Activated naive CD8-positive, alpha-beta T cell treated with anti-CD3 and anti-CD28 coated beads, Interleukin-2, amount 10 ng/mL, durations not matched to agents 7 days and 5 days (primary cell): ENCODE data around the gene MACROD2. TPM values are rescaled to one million over a fixed set of nuclear protein-coding genes. Genes with fewer than 3 reads are reported as not detected.
"Not testable (repeated sequence)": the region's sequence is repeated elsewhere in the genome, so short reads cannot be mapped to it uniquely, and the experiment has no call there.

Source experiments
- ATAC-seq: fragments of 150-1000 bp; cut with Tn5 transposase; one replicate; pipeline ENCODE4 v1.10.0; 2021; ENCODE audit warnings: low read depth, moderate library complexity
- POLR2A ChIA-PET: fragments of 350-600 bp; sonication (Branson Sonifier 250); formaldehyde crosslinking; loops from one replicate; lab custom pipeline; 2021; ENCODE audit warnings: antibody characterized with exemption; lab: Charles Lee
- DNase-seq: peaks from one replicate; pipeline ENCODE4 v3.0.0; 2021
- H3K27ac Mint-ChIP-seq: one replicate; pipeline ENCODE4 v1.8.0; 2022; ENCODE audit warnings: mild to moderate bottlenecking, mixed read lengths
- H3K27me3 Mint-ChIP-seq: one replicate; pipeline ENCODE4 v1.8.0; 2022; ENCODE audit warnings: mild to moderate bottlenecking, moderate library complexity, mixed read lengths
- H3K36me3 Mint-ChIP-seq: one replicate; pipeline ENCODE4 v1.8.0; 2021; ENCODE audit warnings: mild to moderate bottlenecking, mixed read lengths
- H3K4me1 Mint-ChIP-seq: one replicate; pipeline ENCODE4 v1.8.0; 2021; ENCODE audit warnings: mixed read lengths
- H3K4me3 Mint-ChIP-seq: one replicate; pipeline ENCODE4 v1.8.0; 2022; ENCODE audit warnings: mild to moderate bottlenecking, moderate library complexity, mixed read lengths
- H3K9me3 Mint-ChIP-seq: one replicate; pipeline ENCODE4 v1.8.0; 2021; ENCODE audit warnings: mixed read lengths
- total RNA-seq, 2 experiments: library from RNA; stranded (reverse); gene quantifications; one replicate each; pipeline ENCODE4 v1.2.3, GENCODE V29; 2021

Gene MACROD2
- total RNA-seq, 2 experiments from 2014 or later = not detected

DNA sequence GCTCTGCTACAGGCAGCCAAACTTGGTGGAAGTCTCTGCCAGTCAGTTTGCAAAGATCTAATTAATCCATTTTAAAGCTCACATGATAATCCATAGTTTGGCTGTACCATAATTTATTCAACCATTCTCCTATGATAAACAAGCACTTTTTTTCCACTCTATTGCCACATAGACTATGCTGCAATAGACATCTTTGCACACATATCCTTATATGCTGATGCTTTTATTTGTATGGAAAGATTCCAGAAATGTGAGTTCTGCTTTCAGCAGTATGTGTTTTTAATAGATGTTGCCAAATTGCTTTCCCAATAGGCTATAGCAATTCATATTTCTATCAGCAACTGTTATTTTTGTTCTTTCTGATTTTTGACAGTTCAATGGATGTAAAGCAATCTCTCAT lies 1950.0 kb downstream of the MACROD2 start:
- DNase-seq (no peak), ATAC-seq (no peak)
- H3K27me3 Mint-ChIP-seq = no peaks in the 10 kb centered on the region
- H3K36me3 Mint-ChIP-seq = no peaks in the 10 kb centered on the region
- H3K9me3 Mint-ChIP-seq = peaks cover 2% of the 10 kb centered on the region
- no peak overlapping the region for H3K27ac Mint-ChIP-seq
- H3K4me1 Mint-ChIP-seq = no peaks in the 10 kb centered on the region
- POLR2A ChIA-PET = no interaction called here
- H3K4me3 Mint-ChIP-seq = no peak overlapping the region

DNA sequence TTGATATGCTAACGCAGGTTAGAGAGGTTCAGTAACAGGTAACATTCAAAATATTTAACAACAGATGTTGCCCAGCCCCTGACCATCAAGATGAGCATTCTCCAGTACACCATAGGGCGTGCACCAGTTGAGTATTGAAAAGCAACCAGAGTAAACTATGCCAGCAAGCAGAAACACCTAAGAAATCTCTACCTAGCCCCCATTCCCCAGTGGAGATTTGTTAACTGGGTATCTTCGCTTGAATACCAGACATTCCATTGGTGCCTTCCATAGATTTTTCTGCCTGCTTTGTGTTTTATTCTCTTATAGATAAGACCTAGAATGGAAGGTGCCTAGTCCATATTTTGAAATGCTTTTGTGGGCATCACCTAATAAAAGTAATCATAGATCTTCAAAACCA lies 1954.1 kb downstream of the MACROD2 start:
- ATAC-seq (no peak), DNase-seq (no peak)
- H3K4me1 Mint-ChIP-seq = no peaks in the 10 kb centered on the region
- peaks cover 3% of the 10 kb centered on the region for H3K9me3 Mint-ChIP-seq
- POLR2A ChIA-PET = no interaction called here
- H3K27me3 Mint-ChIP-seq = no peaks in the 10 kb centered on the region
- H3K27ac Mint-ChIP-seq = no peak overlapping the region
- H3K4me3 Mint-ChIP-seq = no peak overlapping the region
- H3K36me3 Mint-ChIP-seq = no peaks in the 10 kb centered on the region

DNA sequence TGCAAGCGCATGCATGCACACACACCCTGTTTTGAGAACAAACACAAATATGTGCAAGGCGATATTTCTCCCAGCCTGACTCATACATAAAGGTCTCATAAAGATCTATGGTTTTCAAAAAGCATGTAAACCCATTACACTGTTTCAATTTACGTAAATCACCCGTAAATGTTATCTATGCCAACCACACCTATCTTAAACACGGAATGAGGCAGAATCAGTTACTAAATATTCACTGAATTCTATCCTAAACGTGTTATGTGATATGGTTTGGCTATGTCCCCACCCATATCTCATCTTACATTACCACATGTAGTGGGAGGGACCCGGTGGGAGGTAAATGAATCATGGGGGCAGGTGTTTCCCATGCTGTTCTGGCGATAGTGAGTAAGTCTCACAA lies 1956.3 kb downstream of the MACROD2 start:
- ATAC-seq (no peak), DNase-seq (no peak)
- Mint-ChIP-seq H3K4me1 (no peaks in the 10 kb centered on the region), H3K27me3 (no peaks in the 10 kb centered on the region), H3K4me3 (no peak overlapping the region), H3K36me3 (no peaks in the 10 kb centered on the region), H3K9me3 (peaks cover 3% of the 10 kb centered on the region), H3K27ac (no peak overlapping the region)
- POLR2A ChIA-PET = no interaction called here

DNA sequence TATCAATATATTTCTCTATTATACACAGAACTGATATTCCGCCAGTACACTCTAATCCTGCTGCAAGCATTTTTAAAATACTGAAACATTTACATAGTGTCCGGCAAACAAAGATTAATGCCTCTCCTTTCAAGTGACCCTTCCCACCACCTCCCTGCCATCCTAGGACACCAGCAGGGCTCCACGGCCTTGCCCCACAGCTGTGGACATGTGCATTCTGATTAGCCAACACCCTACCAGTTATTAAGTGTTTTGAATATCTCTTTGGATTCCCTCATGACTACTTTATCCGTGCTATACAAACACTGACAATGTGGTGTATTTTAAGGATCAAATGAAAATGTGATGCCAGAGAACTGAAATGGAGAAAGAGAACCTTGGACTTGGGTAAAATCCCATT lies 1962.8 kb downstream of the MACROD2 start:
- Mint-ChIP-seq H3K4me1 (no peaks in the 10 kb centered on the region), H3K4me3 (no peak overlapping the region), H3K27me3 (no peaks in the 10 kb centered on the region), H3K27ac (no peak overlapping the region), H3K9me3 (peaks cover 3% of the 10 kb centered on the region), H3K36me3 (no peaks in the 10 kb centered on the region)
- no peak for ATAC-seq
- no peak for DNase-seq
- POLR2A ChIA-PET = no interaction called here

DNA sequence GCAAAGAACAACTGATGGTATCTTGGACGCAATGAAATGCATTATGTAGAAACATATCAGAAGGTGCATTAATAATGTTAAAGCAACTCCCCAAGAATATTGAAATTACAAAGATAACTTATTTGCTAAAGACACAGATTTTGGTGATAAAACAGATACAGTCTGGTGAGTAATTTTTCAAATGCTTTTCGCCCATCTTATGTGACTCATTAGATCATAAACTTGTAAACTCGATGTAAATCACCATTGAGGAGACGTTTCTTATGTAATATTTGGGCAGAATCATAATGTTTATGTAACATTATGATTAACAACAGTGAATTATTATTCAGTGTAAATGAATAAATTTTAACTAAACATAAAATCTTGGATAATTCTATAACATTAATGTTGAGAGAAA lies 1969.8 kb downstream of the MACROD2 start:
- H3K27me3 Mint-ChIP-seq = no peaks in the 10 kb centered on the region
- no peak overlapping the region for H3K27ac Mint-ChIP-seq
- no peak overlapping the region for H3K4me3 Mint-ChIP-seq
- DNase-seq (no peak), ATAC-seq (no peak)
- no peaks in the 10 kb centered on the region for H3K36me3 Mint-ChIP-seq
- H3K9me3 Mint-ChIP-seq = peaks cover 3% of the 10 kb centered on the region
- POLR2A ChIA-PET = no interaction called here
- no peaks in the 10 kb centered on the region for H3K4me1 Mint-ChIP-seq

DNA sequence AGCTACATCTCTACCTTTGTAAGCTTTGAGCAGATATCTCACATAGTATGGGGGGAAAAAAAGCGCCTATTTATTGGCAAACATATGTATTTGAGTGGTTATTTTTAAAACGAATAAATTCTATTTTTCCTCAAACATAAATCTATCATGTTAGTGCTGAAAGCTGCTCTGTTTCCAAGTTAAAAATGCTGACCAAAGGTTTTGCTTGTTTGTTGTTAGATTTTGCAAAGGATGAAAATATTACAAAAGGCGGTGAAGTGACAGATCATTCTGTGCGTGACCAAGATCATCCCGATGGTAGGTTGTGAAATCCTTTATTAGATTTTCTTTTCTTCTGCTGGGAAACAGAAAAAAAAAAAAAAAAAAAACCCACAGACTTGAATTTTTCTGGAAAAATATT lies 1972.0 kb downstream of the MACROD2 start:
- H3K27ac Mint-ChIP-seq = no peak overlapping the region
- peaks cover 3% of the 10 kb centered on the region for H3K9me3 Mint-ChIP-seq
- no peak for ATAC-seq
- no peaks in the 10 kb centered on the region for H3K36me3 Mint-ChIP-seq
- H3K4me1 Mint-ChIP-seq = no peaks in the 10 kb centered on the region
- no peak for DNase-seq
- H3K4me3 Mint-ChIP-seq = no peak overlapping the region
- no peaks in the 10 kb centered on the region for H3K27me3 Mint-ChIP-seq
- POLR2A ChIA-PET = no interaction called here

DNA sequence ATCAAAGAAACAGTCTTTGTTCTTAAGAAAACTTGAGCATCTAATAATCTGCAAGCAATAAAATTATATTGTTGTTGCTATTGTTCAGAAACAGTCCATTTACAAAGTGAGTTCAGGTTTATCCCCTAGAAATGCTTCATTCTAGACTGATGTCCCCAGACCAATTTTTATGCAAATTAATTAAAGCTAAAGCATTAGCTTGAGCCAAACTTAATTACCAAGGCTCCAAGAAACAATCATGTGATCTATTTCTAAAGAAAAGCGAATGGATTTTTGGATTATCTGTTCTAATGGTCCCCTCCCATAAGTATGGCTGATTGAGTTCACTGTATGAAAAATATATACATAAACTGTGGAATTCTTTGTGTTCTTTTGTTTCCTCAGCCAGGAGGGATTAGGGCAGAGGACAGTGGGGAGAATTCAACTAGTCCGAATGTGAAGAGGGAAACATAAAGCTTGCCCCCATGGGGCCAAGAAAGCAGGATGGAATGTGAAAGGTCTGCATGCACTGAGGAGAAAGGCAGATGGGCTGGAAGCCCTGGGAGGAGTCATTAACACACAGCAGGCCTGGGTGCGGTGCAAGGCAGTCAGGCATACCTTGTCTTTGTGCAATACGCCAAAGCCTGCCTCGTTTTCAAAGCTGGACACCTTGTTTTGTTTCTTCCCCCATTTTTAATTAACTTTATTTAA lies 1980.9 kb downstream of the MACROD2 start:
- ATAC-seq = no peak
- H3K4me1 Mint-ChIP-seq = no peaks in the 10 kb centered on the region
- POLR2A ChIA-PET = no interaction called here

DNA sequence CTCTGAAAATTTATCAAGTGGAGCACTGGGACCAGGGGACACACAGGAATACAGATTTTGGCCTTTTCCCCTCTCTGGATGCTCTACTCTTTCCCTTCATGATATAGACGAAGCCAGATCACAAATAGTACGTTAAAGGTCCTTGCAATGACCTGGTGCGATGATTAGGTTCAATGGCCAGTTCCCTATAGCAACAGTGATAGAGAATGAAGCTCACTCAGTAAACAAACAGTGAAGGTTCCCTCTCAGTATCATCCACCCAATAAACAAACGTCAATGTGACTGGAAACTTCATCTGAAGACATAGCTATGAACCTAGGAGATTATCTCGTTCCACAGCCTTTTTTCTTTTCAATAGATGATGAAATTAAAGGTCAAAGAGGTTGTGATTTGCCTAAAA lies 1981.7 kb downstream of the MACROD2 start:
- no peak overlapping the region for H3K4me3 Mint-ChIP-seq
- H3K9me3 Mint-ChIP-seq = peaks cover 4% of the 10 kb centered on the region
- H3K4me1 Mint-ChIP-seq = no peaks in the 10 kb centered on the region
- POLR2A ChIA-PET = no interaction called here
- no peaks in the 10 kb centered on the region for H3K36me3 Mint-ChIP-seq
- peaks cover 3% of the 10 kb centered on the region for H3K27me3 Mint-ChIP-seq
- ATAC-seq = no peak
- no peak overlapping the region for H3K27ac Mint-ChIP-seq
- DNase-seq = no peak

More for the DNA sequence above, 1980.9 kb downstream of the MACROD2 start:
- Mint-ChIP-seq H3K27me3 (peaks cover 3% of the 10 kb centered on the region), H3K36me3 (no peaks in the 10 kb centered on the region), H3K9me3 (peaks cover 6% of the 10 kb centered on the region), H3K27ac (no peak overlapping the region), H3K4me3 (no peak overlapping the region)
- DNase-seq = no peak

DNA sequence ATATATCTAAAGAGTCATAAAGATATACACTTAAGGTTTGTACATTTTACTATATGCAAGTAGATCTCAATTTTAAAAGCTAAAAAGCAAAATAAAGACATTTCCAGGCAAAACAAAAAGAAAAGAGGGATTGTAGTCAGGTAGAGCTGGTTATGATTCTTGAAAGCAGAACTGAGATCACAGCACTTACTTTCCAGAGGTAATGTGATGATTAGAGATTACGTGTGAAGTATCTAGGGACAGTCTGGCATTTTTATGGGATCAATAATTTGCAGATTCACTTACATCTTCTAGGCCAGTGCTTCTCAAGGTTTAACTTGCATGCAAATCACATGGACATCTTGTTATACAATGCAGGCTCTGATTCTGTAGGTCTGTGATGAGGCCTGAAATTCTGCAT lies 1982.4 kb downstream of the MACROD2 start:
- Mint-ChIP-seq H3K27me3 (peaks cover 3% of the 10 kb centered on the region), H3K36me3 (no peaks in the 10 kb centered on the region), H3K4me1 (no peaks in the 10 kb centered on the region), H3K4me3 (no peak overlapping the region), H3K27ac (no peak overlapping the region), H3K9me3 (peaks cover 4% of the 10 kb centered on the region)
- no peak for DNase-seq
- ATAC-seq = no peak
- POLR2A ChIA-PET = no interaction called here

DNA sequence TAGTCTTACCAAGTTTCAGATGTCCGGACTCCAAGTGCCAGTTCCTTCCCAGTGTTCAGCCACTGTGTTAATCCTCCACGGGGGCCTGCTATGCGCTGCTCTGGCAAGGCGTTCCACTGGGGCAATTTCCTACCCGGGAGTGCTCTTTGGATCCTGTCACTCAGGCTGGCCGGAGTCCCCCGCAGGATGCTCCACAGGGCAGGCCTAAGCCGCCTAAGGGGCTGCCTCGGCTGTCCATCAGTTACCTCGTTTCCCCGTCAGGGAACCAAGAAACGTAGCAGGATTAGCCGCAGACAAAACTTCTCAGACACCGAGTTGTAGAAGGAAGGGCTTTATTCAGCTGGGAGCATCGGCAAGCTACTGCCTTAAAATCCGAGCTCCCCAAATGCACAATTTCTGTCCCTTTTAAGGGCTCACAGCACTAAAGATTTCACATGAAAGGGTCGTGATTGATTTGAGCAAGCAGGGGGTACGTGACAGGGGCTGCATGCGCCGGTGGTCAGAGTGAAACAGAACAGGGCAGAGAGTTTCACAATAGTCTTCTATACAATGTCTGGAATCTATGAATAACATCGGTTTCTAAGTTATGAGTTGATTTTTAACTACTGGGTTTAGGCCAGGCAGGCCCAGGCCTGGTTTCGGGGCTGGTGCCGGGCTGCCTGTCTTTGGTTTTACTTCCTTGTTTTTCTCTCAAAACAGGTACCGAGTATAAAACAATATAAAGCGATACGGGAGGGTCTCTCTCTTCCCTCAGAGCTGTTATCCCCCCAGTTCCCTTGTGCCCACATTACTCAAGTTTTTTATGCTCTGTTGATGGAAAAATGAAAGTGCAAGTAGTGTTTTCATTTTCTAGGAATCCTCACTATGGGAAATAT lies 1990.4 kb downstream of the MACROD2 start:
- H3K9me3 Mint-ChIP-seq, POLR2A ChIA-PET, DNase-seq, H3K27me3 Mint-ChIP-seq, H3K27ac Mint-ChIP-seq, H3K4me1 Mint-ChIP-seq, H3K4me3 Mint-ChIP-seq, H3K36me3 Mint-ChIP-seq, ATAC-seq: not testable (repeated sequence)

DNA sequence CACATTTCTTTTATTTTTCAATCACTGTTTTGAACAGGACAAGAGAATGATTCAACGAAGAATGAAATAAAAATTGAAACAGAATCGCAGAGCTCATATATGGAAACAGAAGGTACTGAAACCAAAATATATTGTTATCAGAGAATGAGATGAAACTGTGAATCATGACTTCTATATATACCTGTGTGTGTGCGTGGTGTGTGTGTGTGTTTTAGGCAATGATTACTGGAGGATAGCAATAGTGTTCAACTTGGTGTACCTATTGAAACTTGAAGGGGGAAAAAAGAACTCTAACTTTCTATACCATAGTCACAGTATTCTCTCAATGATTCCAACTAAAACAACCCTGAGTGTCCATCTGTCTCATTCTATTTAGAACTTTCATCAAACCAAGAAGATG lies 1991.4 kb downstream of the MACROD2 start:
- H3K9me3 Mint-ChIP-seq = no peaks in the 10 kb centered on the region
- POLR2A ChIA-PET = no interaction called here
- no peaks in the 10 kb centered on the region for H3K27me3 Mint-ChIP-seq
- no peaks in the 10 kb centered on the region for H3K36me3 Mint-ChIP-seq
- H3K4me3 Mint-ChIP-seq = no peak overlapping the region
- ATAC-seq = no peak
- no peaks in the 10 kb centered on the region for H3K4me1 Mint-ChIP-seq
- no peak overlapping the region for H3K27ac Mint-ChIP-seq
- no peak for DNase-seq

DNA sequence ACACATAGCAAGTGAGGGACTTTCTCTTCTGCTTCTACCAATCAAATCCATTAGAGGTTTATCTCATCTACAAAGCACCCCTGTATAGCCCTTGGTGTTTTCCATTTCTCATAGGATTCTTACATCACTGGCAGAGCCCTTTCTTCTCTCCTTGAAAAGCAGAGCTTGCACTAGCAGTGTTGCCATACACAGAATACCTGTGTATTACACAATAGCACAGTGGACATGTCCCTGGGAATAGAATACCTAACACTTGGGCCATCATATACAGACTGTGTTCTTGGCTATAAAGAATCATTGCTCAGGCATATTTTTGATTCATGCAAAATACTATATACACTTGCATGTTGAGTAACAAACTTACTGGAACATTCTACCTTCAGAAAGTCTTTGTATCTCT lies 1996.0 kb downstream of the MACROD2 start:
- peaks cover 2% of the 10 kb centered on the region for H3K9me3 Mint-ChIP-seq
- ATAC-seq = no peak
- POLR2A ChIA-PET = no interaction called here
- H3K27ac Mint-ChIP-seq = no peak overlapping the region
- no peaks in the 10 kb centered on the region for H3K4me1 Mint-ChIP-seq
- no peak for DNase-seq
- no peak overlapping the region for H3K4me3 Mint-ChIP-seq
- no peaks in the 10 kb centered on the region for H3K27me3 Mint-ChIP-seq
- H3K36me3 Mint-ChIP-seq = no peaks in the 10 kb centered on the region

DNA sequence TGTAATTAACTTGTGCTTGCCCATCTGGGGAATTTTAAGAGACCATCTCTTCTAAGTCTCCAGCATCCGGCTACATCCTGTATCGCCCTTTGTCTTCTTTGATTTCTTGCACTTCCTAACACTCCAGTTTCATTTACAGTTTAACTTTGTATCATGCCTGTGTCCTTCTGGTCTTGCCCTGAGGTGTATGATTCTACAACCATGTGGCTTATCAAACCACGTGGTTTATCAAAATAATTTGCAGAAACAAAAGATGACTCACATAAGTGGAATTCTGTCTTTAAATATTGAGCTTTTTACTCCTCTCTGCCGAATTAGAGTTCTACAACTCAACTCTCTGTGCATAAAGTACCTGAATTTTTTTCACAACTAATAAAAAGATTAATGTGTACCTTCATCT lies 1997.2 kb downstream of the MACROD2 start:
- no peaks in the 10 kb centered on the region for H3K36me3 Mint-ChIP-seq
- no peaks in the 10 kb centered on the region for H3K4me1 Mint-ChIP-seq
- DNase-seq (no peak), ATAC-seq (no peak)
- POLR2A ChIA-PET = no interaction called here
- peaks cover 6% of the 10 kb centered on the region for H3K9me3 Mint-ChIP-seq
- no peak overlapping the region for H3K27ac Mint-ChIP-seq
- no peaks in the 10 kb centered on the region for H3K27me3 Mint-ChIP-seq
- no peak overlapping the region for H3K4me3 Mint-ChIP-seq

DNA sequence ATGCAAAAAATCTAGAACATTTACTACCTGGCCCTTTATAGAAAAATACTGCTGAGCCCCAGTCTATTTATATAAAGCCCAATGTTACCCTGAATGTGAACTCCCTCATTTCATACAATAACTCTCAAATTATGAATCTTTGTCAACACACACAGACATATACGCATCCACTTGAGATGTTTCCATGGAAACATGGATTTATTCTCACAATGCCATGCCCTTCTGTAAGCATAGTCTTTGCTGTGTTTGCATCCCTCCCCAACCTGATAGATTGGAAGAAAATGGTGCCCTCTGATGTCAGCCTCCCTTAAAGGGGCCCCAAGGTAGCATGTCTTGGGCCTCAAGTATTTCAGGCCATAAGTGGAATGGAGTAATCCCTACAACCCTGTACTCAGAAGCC lies 2004.8 kb downstream of the MACROD2 start:
- Mint-ChIP-seq H3K9me3 (peaks cover 14% of the 10 kb centered on the region), H3K4me3 (no peak overlapping the region)
- POLR2A ChIA-PET = no interaction called here

More for the DNA sequence above, 2004.8 kb downstream of the MACROD2 start:
- H3K27ac Mint-ChIP-seq = no peak overlapping the region
- no peaks in the 10 kb centered on the region for H3K4me1 Mint-ChIP-seq
- no peak for ATAC-seq
- H3K36me3 Mint-ChIP-seq = no peaks in the 10 kb centered on the region
- H3K27me3 Mint-ChIP-seq = no peaks in the 10 kb centered on the region
- no peak for DNase-seq
